Gastrocnemius medialis (tissue), 4 donors: ENCODE results near the gene SPI1.

Experiments
- POLR2A ChIP-seq, 2 donors: fragments of 450-650 bp; IDR thresholded peaks; one replicate each; pipeline ENCODE4 v1.6.1; 2017; ENCODE audit warnings: antibody characterized with exemption in 2 of 2, mild to moderate bottlenecking in 2 of 2, moderate library complexity in 2 of 2
- TF ChIP-seq, protein P1 (sequence below), 5 experiments: fragments of 450-650 bp in 3 of 5; fragments of 200-600 bp in 2 of 5; sonication (generic) in 2 of 5; IDR thresholded peaks in 4 of 5; conservative IDR thresholded peaks in 1 of 5; 1 replicate in 4 of 5; 2 replicates in 1 of 5; pipeline ENCODE4 v1.5.1; 2016 to 2019; ENCODE audit warnings: antibody characterized with exemption in 5 of 5, mild to moderate bottlenecking in 3 of 5, moderate library complexity in 3 of 5

DNA sequence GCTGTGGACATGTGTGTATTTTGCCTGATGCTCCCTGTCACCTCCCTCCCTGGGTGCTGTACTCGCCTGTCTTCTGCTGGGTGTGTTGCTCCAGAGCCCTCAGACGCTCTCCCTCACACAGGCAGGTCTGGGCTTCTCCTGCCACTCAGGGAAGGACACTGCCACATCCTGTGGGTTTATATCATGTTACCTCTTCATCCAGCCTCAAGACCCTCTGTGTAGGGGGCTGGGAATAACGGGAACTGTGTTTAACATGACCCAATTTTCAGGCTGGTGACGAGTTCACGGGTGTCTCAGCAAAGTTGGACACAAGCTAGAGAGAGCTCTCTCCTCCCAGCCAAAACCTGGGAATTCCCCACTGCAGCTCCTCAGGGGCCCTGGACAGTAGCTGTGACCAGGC is 50.4 kb downstream of the SPI1 start:
- TF ChIP-seq, protein P1, sequence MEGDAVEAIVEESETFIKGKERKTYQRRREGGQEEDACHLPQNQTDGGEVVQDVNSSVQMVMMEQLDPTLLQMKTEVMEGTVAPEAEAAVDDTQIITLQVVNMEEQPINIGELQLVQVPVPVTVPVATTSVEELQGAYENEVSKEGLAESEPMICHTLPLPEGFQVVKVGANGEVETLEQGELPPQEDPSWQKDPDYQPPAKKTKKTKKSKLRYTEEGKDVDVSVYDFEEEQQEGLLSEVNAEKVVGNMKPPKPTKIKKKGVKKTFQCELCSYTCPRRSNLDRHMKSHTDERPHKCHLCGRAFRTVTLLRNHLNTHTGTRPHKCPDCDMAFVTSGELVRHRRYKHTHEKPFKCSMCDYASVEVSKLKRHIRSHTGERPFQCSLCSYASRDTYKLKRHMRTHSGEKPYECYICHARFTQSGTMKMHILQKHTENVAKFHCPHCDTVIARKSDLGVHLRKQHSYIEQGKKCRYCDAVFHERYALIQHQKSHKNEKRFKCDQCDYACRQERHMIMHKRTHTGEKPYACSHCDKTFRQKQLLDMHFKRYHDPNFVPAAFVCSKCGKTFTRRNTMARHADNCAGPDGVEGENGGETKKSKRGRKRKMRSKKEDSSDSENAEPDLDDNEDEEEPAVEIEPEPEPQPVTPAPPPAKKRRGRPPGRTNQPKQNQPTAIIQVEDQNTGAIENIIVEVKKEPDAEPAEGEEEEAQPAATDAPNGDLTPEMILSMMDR (IDR thresholded peaks at IDR 0.05 in 4 of 5, conservative IDR thresholded peaks at IDR 0.05 in 1 of 5) = no peak
- no peak for TF ChIP-seq POLR2A (IDR thresholded peaks at IDR 0.05)
